D341Med (cell line): ENCODE measurements around the gene EDC3.
A peak's percentile ranks its signal among the peaks of the same experiment; 100 is the strongest.
"Not testable (repeated sequence)": the region's sequence is repeated elsewhere in the genome, so short reads cannot be mapped to it uniquely, and the experiment has no call there.

ENCODE experiments used
- DNase-seq: peaks from one replicate; pipeline ENCODE4 v3.0.0; 2012; ENCODE audit warnings: low spot score

The EDC3 gene

GRCh38 chr15:74710319-74711094 lies 14.7 kb upstream of the EDC3 start:
- DNase-seq: no peak

- no peak for DNase-seq
Observed at GRCh38 chr15:74709892-74710291, 14.1 kb upstream of the EDC3 start.

- DNase-seq: no peak
Observed at GRCh38 chr15:74709011-74709410, 13.2 kb upstream of the EDC3 start.

GRCh38 chr15:74696808-74697207 lies 984 bp upstream of the EDC3 start:
- DNase-seq: no peak

GRCh38 chr15:74696398-74696729 lies 540 bp upstream of the EDC3 start:
- no peak for DNase-seq

GRCh38 chr15:74692327-74692726 lies 3.5 kb downstream of the EDC3 start:
- DNase-seq: no peak

- DNase-seq: no peak
Observed at GRCh38 chr15:74683758-74684157, 12.1 kb downstream of the EDC3 start.

GRCh38 chr15:74682954-74683353 lies 12.9 kb downstream of the EDC3 start:
- no peak for DNase-seq

GRCh38 chr15:74680456-74680855 lies 15.4 kb downstream of the EDC3 start:
- no peak for DNase-seq

GRCh38 chr15:74676801-74677200 lies 19.0 kb downstream of the EDC3 start:
- DNase-seq: no peak

- no peak for DNase-seq
Observed at GRCh38 chr15:74674161-74674560, 21.7 kb downstream of the EDC3 start.

GRCh38 chr15:74669627-74670026 lies 26.2 kb downstream of the EDC3 start:
- no peak for DNase-seq

GRCh38 chr15:74667975-74668374 lies 27.8 kb downstream of the EDC3 start:
- no peak for DNase-seq

- DNase-seq: no peak
Observed at GRCh38 chr15:74664670-74665069, 31.2 kb downstream of the EDC3 start.

GRCh38 chr15:74664028-74664616 lies 31.7 kb downstream of the EDC3 start:
- no peak for DNase-seq

- DNase-seq: no peak
Observed at GRCh38 chr15:74663303-74664027, 32.4 kb downstream of the EDC3 start.

- no peak for DNase-seq
Observed at GRCh38 chr15:74662064-74662860, 33.6 kb downstream of the EDC3 start.

GRCh38 chr15:74661280-74661679 lies 34.5 kb downstream of the EDC3 start:
- not testable (repeated sequence) for DNase-seq

GRCh38 chr15:74657846-74658245 lies 38.0 kb downstream of the EDC3 start:
- DNase-seq: no peak

- DNase-seq: no peak
Observed at GRCh38 chr15:74656935-74657535, 38.8 kb downstream of the EDC3 start.

GRCh38 chr15:74655424-74655823 lies 40.4 kb downstream of the EDC3 start:
- peak; percentile 47 for DNase-seq
